HepG2 (cell line): ENCODE measurements around the gene SLC8A2. TPM values are rescaled to one million over a fixed set of nuclear protein-coding genes. Genes with fewer than 3 reads are reported as not detected.

Experiments used
- BORCS8-MEF2B ChIP-seq: sonication (generic); formaldehyde crosslinking; IDR thresholded peaks from 2 replicates; pipeline ENCODE4 v1.8.0; 2022; ENCODE audit warnings: mild to moderate bottlenecking, missing genetic modification reagents
- NFE2 ChIP-seq: sonication (generic); formaldehyde crosslinking; IDR thresholded peaks from 2 replicates; pipeline ENCODE4 v1.4.0; 2020; ENCODE audit warnings: missing genetic modification reagents
- PAWR ChIP-seq: sonication (generic); formaldehyde crosslinking; IDR thresholded peaks from 2 replicates; pipeline ENCODE4 v1.4.0; 2020; ENCODE audit warnings: missing genetic modification reagents, mild to moderate bottlenecking, borderline replicate concordance
- TARDBP ChIP-seq: sonication (generic); formaldehyde crosslinking; IDR thresholded peaks from 2 replicates; pipeline ENCODE4 v1.8.0; 2022; ENCODE audit warnings: mild to moderate bottlenecking, missing genetic modification reagents
- TOE1 ChIP-seq: sonication (generic); formaldehyde crosslinking; IDR thresholded peaks from 2 replicates; pipeline ENCODE4 v1.4.0; 2020; ENCODE audit warnings: mild to moderate bottlenecking, missing genetic modification reagents
- U2AF2 ChIP-seq: fragments of 200-400 bp; formaldehyde crosslinking; IDR thresholded peaks from 2 replicates; pipeline ENCODE4 v1.6.1; 2017; ENCODE audit warnings: low read depth, mild to moderate bottlenecking, low read length
- ZFP41 ChIP-seq: sonication (generic); formaldehyde crosslinking; IDR thresholded peaks from 2 replicates; pipeline ENCODE4 v1.4.0; 2020; ENCODE audit warnings: mild to moderate bottlenecking, missing genetic modification reagents, borderline replicate concordance
- ZNF337 ChIP-seq: sonication (generic); formaldehyde crosslinking; IDR thresholded peaks from 2 replicates; pipeline ENCODE4 v1.5.1; 2020; ENCODE audit warnings: missing genetic modification reagents, low read depth, mild to moderate bottlenecking, borderline replicate concordance
- ZNF451 ChIP-seq: sonication (generic); formaldehyde crosslinking; IDR thresholded peaks from 2 replicates; pipeline ENCODE4 v1.5.0; 2020; ENCODE audit warnings: mild to moderate bottlenecking, missing genetic modification reagents
- ZNF468 ChIP-seq: sonication (generic); formaldehyde crosslinking; IDR thresholded peaks from 2 replicates; pipeline ENCODE4 v1.8.0; 2022; ENCODE audit warnings: mild to moderate bottlenecking, moderate library complexity, missing genetic modification reagents
- ZNF564 ChIP-seq: sonication (generic); formaldehyde crosslinking; IDR thresholded peaks from 2 replicates; pipeline ENCODE4 v1.8.1; 2023; ENCODE audit warnings: mild to moderate bottlenecking, missing genetic modification reagents
- ZNF878 ChIP-seq: sonication (generic); formaldehyde crosslinking; IDR thresholded peaks from 2 replicates; pipeline ENCODE4 v1.8.1; 2023; ENCODE audit warnings: mild to moderate bottlenecking, missing genetic modification reagents, moderate library complexity
- polyA plus RNA-seq, 8 experiments: library from polyadenylated mRNA; depleted of rRNA in 3 of 8; stranded (reverse) in 7 of 8; unstranded in 1 of 8; fragments of >200 nt; fragmentation: Illumina TruSeq in 4 of 8; extraction: Trizol in 4 of 8; gene quantifications; 2 replicates each; pipeline versions ENCODE4 v1.2.1 to v1.2.3, GENCODE V29; 2011 to 2016; ENCODE audit warnings: low read depth in 4 of 8, missing spikeins in 1 of 8, mixed read lengths in 1 of 8; ENCODE audit not compliant: insufficient read depth in 1 of 8
- total RNA-seq, 5 experiments: library from RNA; depleted of rRNA; stranded (reverse); fragments of >200 nt; fragmentation: Illumina TruSeq; extraction: Trizol; gene quantifications; 2 replicates each; pipeline ENCODE4 v1.2.3, GENCODE V29; 2016; ENCODE audit warnings: low read depth in 1 of 5
- TF ChIP-seq, protein P1 (sequence below): sonication (generic); formaldehyde crosslinking; IDR thresholded peaks from 2 replicates; pipeline ENCODE4 v1.5.1; 2020; ENCODE audit warnings: mild to moderate bottlenecking, missing genetic modification reagents
- TF ChIP-seq, protein P2 (sequence below), 2 experiments: sonication (generic) in 1 of 2; formaldehyde crosslinking in 1 of 2; IDR thresholded peaks; 2 replicates each; pipeline versions ENCODE4 v1.6.1 to v1.9.0; 2014 to 2022; ENCODE audit warnings: antibody characterized with exemption in 1 of 2, borderline replicate concordance in 1 of 2, inconsistent platforms in 1 of 2, low read depth in 1 of 2, missing genetic modification reagents in 1 of 2
- TF ChIP-seq, protein P3 (sequence below): sonication (generic); formaldehyde crosslinking; IDR thresholded peaks from 2 replicates; pipeline ENCODE4 v1.5.1; 2020; ENCODE audit warnings: mild to moderate bottlenecking, missing genetic modification reagents, moderate library complexity
- TF ChIP-seq, protein P4 (sequence below): sonication (generic); formaldehyde crosslinking; IDR thresholded peaks from 2 replicates; pipeline ENCODE4 v1.4.0; 2020; ENCODE audit warnings: missing genetic modification reagents, mild to moderate bottlenecking, borderline replicate concordance
- TF ChIP-seq, protein P5 (sequence below): sonication (generic); formaldehyde crosslinking; IDR thresholded peaks from 2 replicates; pipeline ENCODE4 v1.8.0; 2022; ENCODE audit warnings: mild to moderate bottlenecking, missing genetic modification reagents, moderate library complexity

Gene SLC8A2
- total and polyA plus RNA-seq, 2 of the 13 experiments (the other 11 are each of a cell fraction or from before 2014, with no cell fraction given) = 0.02 TPM; not detected in 1

DNA sequence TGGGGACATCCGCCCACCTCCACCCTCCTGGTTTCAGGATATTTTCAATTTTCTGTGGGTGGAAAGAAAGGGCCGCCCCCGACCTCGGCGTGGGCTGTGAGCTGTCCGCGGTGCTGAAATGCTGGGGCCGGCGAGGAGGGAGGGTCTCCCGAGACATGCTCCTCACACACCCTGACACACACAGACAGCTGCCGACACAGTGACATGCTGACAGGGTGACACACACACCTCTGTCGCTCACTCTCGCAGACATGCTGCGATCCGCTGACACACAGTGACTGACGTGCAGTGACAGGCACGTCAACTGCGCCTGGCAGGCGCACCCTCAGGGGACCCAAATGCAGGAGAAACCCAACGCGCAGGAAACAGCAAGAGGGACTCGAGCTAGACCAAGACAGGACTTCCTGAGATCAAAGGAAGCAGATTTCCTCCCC is 27.3 kb downstream of the SLC8A2 start (continued):
- TF ChIP-seq ZNF564 (no peak), NFE2 (CRISPR knock-in tag) (no peak), TOE1 (CRISPR knock-in tag) (no peak), ZNF878 (CRISPR knock-in tag) (no peak), BORCS8-MEF2B (CRISPR knock-in tag) (peak; percentile 44; the same call in 1 of the 2 replicates), ZNF451 (CRISPR knock-in tag) (no peak), ZFP41 (CRISPR knock-in tag) (no peak), ZNF468 (CRISPR knock-in tag) (no peak), ZNF337 (CRISPR knock-in tag) (no peak), U2AF2 (no peak), PAWR (CRISPR knock-in tag) (no peak), TARDBP (CRISPR knock-in tag) (no peak)
- TF ChIP-seq, protein P1, sequence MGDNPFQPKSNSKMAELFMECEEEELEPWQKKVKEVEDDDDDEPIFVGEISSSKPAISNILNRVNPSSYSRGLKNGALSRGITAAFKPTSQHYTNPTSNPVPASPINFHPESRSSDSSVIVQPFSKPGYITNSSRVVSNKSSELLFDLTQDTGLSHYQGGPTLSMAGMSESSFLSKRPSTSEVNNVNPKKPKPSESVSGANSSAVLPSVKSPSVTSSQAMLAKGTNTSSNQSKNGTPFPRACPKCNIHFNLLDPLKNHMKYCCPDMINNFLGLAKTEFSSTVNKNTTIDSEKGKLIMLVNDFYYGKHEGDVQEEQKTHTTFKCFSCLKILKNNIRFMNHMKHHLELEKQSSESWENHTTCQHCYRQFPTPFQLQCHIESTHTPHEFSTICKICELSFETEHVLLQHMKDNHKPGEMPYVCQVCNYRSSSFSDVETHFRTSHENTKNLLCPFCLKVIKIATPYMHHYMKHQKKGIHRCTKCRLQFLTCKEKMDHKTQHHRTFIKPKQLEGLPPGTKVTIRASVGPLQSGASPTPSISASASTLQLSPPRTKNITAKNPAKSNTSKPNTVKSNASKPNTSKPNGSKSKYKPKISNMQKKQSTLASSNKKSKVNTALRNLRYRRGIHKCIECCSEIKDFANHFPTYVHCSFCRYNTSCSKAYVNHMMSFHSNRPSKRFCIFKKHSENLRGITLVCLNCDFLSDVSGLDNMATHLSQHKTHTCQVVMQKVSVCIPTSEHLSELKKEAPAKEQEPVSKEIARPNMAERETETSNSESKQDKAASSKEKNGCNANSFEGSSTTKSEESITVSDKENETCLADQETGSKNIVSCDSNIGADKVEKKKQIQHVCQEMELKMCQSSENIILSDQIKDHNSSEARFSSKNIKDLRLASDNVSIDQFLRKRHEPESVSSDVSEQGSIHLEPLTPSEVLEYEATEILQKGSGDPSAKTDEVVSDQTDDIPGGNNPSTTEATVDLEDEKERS (CRISPR knock-in tag) = no peak
- TF ChIP-seq, protein P2, sequence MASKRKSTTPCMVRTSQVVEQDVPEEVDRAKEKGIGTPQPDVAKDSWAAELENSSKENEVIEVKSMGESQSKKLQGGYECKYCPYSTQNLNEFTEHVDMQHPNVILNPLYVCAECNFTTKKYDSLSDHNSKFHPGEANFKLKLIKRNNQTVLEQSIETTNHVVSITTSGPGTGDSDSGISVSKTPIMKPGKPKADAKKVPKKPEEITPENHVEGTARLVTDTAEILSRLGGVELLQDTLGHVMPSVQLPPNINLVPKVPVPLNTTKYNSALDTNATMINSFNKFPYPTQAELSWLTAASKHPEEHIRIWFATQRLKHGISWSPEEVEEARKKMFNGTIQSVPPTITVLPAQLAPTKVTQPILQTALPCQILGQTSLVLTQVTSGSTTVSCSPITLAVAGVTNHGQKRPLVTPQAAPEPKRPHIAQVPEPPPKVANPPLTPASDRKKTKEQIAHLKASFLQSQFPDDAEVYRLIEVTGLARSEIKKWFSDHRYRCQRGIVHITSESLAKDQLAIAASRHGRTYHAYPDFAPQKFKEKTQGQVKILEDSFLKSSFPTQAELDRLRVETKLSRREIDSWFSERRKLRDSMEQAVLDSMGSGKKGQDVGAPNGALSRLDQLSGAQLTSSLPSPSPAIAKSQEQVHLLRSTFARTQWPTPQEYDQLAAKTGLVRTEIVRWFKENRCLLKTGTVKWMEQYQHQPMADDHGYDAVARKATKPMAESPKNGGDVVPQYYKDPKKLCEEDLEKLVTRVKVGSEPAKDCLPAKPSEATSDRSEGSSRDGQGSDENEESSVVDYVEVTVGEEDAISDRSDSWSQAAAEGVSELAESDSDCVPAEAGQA (IDR thresholded peaks at IDR 0.05; ENCODE audit: low read depth) = no peak
- TF ChIP-seq, protein P2 (CRISPR knock-in tag; IDR thresholded peaks at IDR 0.05; ENCODE audit: borderline replicate concordance) = no peak
- TF ChIP-seq, protein P3, sequence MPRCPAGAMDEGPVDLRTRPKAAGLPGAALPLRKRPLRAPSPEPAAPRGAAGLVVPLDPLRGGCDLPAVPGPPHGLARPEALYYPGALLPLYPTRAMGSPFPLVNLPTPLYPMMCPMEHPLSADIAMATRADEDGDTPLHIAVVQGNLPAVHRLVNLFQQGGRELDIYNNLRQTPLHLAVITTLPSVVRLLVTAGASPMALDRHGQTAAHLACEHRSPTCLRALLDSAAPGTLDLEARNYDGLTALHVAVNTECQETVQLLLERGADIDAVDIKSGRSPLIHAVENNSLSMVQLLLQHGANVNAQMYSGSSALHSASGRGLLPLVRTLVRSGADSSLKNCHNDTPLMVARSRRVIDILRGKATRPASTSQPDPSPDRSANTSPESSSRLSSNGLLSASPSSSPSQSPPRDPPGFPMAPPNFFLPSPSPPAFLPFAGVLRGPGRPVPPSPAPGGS = no peak
- TF ChIP-seq, protein P4, sequence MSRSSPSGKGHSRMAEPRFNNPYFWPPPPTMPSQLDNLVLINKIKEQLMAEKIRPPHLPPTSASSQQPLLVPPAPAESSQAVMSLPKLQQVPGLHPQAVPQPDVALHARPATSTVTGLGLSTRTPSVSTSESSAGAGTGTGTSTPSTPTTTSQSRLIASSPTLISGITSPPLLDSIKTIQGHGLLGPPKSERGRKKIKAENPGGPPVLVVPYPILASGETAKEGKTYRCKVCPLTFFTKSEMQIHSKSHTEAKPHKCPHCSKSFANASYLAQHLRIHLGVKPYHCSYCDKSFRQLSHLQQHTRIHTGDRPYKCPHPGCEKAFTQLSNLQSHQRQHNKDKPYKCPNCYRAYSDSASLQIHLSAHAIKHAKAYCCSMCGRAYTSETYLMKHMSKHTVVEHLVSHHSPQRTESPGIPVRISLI = no peak
- TF ChIP-seq, protein P5, sequence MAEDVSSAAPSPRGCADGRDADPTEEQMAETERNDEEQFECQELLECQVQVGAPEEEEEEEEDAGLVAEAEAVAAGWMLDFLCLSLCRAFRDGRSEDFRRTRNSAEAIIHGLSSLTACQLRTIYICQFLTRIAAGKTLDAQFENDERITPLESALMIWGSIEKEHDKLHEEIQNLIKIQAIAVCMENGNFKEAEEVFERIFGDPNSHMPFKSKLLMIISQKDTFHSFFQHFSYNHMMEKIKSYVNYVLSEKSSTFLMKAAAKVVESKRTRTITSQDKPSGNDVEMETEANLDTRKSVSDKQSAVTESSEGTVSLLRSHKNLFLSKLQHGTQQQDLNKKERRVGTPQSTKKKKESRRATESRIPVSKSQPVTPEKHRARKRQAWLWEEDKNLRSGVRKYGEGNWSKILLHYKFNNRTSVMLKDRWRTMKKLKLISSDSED (CRISPR knock-in tag) = no peak
